Tibial nerve (tissue), 4 donors: ENCODE results near the gene OR51S1. TPM values are rescaled to one million over a fixed set of nuclear protein-coding genes. Genes with fewer than 3 reads are reported as not detected.
"Not testable (repeated sequence)": the region's sequence is repeated elsewhere in the genome, so short reads cannot be mapped to it uniquely, and the experiment has no call there.

ENCODE experiments used
- DNase-seq, 2 donors: peaks; one replicate each; pipeline ENCODE4 v3.0.0-alpha.2; 2019; ENCODE audit warnings: low spot score in 2 of 2
- H3K27ac ChIP-seq, 4 donors: fragments of 200-600 bp; sonication (generic) in 3 of 4; one replicate each; pipeline ENCODE4 v1.5.1; 2017 to 2019; ENCODE audit warnings: mild to moderate bottlenecking in 1 of 4
- H3K27me3 ChIP-seq, 2 donors: fragments of 200-600 bp; sonication (generic) in 1 of 2; one replicate each; pipeline versions ENCODE4 v1.5.1 to v1.6.0; 2017 to 2019
- H3K36me3 ChIP-seq, 3 donors: fragments of 200-600 bp; sonication (generic); one replicate each; pipeline ENCODE4 v1.5.1; 2018 to 2019
- H3K4me1 ChIP-seq, 4 donors: fragments of 200-600 bp; sonication (generic) in 3 of 4; one replicate each; pipeline ENCODE4 v1.5.1; 2017 to 2019
- H3K4me3 ChIP-seq, 4 donors: fragments of 200-600 bp; sonication (generic) in 3 of 4; one replicate each; pipeline ENCODE4 v1.5.1; 2017 to 2019; ENCODE audit warnings: mild to moderate bottlenecking in 1 of 4, moderate library complexity in 1 of 4
- H3K9me3 ChIP-seq, 4 donors: fragments of 200-600 bp; sonication (generic) in 3 of 4; one replicate each; pipeline ENCODE4 v1.5.1; 2017 to 2019
- CTCF ChIP-seq, 5 experiments: fragments of 200-600 bp in 3 of 5; fragments of 450-650 bp in 2 of 5; sonication (generic) in 3 of 5; IDR thresholded peaks; one replicate each; pipeline ENCODE4 v1.5.1; 2016 to 2019; ENCODE audit warnings: antibody characterized with exemption in 5 of 5, mild to moderate bottlenecking in 3 of 5, moderate library complexity in 2 of 5
- EP300 ChIP-seq, 2 donors: sonication (generic); formaldehyde crosslinking; IDR thresholded peaks; one replicate each; pipeline ENCODE4 v1.6.1; 2017; ENCODE audit warnings: antibody characterized with exemption in 2 of 2, mild to moderate bottlenecking in 1 of 2
- POLR2A ChIP-seq, 2 donors: fragments of 450-650 bp; IDR thresholded peaks; one replicate each; pipeline ENCODE4 v1.6.1; 2017; ENCODE audit warnings: antibody characterized with exemption in 2 of 2, mild to moderate bottlenecking in 2 of 2, moderate library complexity in 2 of 2
- WGBS, 2 donors: methylation state at CpG; one replicate each; pipeline ENCODE4 v1.1.5; 2018; 5-methylcytosine and 5-hydroxymethylcytosine counted together
- total RNA-seq, 4 donors: library from RNA; depleted of rRNA; stranded (reverse); fragments of >200 nt; gene quantifications; one replicate each; pipeline ENCODE4 v1.1.0, GENCODE V29; 2016

The OR51S1 gene
- total RNA-seq, 4 donors from 2014 or later: not detected

- peaks cover 0 to 12% (median 0%) of the 10 kb centered on the region in 4 donors for H3K9me3 ChIP-seq
- no peak overlapping the region for H3K27ac ChIP-seq
- 73 to 84% methylated on average over 4 of the region's 4 CpGs for WGBS, 2 donors
- DNase-seq: no peak
- TF ChIP-seq POLR2A (IDR thresholded peaks at IDR 0.05) (no peak), EP300 (IDR thresholded peaks at IDR 0.05) (no peak), CTCF (IDR thresholded peaks at IDR 0.05) (no peak)
- no peaks in the 10 kb centered on the region for H3K36me3 ChIP-seq
- H3K27me3 ChIP-seq: no peaks in the 10 kb centered on the region
- H3K4me3 ChIP-seq: no peak overlapping the region
- no peaks in the 10 kb centered on the region for H3K4me1 ChIP-seq
Measured at GRCh38 chr11:4863876-4864275, 14.9 kb upstream of the OR51S1 start.

GRCh38 chr11:4862447-4863236, 13.6 kb upstream of the OR51S1 start:
- H3K27me3 ChIP-seq: no peaks in the 10 kb centered on the region
- H3K4me3 ChIP-seq: no peak overlapping the region
- H3K36me3 ChIP-seq: no peaks in the 10 kb centered on the region
- TF ChIP-seq POLR2A (IDR thresholded peaks at IDR 0.05) (no peak), CTCF (IDR thresholded peaks at IDR 0.05) (no peak), EP300 (IDR thresholded peaks at IDR 0.05) (no peak)
- no peak overlapping the region for H3K27ac ChIP-seq
- H3K4me1 ChIP-seq: no peaks in the 10 kb centered on the region
- peaks cover 0 to 12% (median 0%) of the 10 kb centered on the region in 4 donors for H3K9me3 ChIP-seq
- no peak for DNase-seq

GRCh38 chr11:4854286-4854685, 5.3 kb upstream of the OR51S1 start:
- not testable (repeated sequence) for H3K4me1 ChIP-seq, H3K9me3 ChIP-seq, H3K27me3 ChIP-seq, H3K27ac ChIP-seq, H3K4me3 ChIP-seq, H3K36me3 ChIP-seq, DNase-seq
- WGBS, 2 donors: 90 to 94% methylated on average over 7 of the region's 7 CpGs

GRCh38 chr11:4851033-4851432, 2.0 kb upstream of the OR51S1 start:
- Histone ChIP-seq H3K4me3 (no peak overlapping the region), H3K27ac (no peak overlapping the region), H3K9me3 (no peaks in the 10 kb centered on the region), H3K27me3 (no peaks in the 10 kb centered on the region), H3K4me1 (no peaks in the 10 kb centered on the region), H3K36me3 (no peaks in the 10 kb centered on the region)
- DNase-seq: no peak
- WGBS, 2 donors: 25 to 29% methylated on average over 4 of the region's 4 CpGs
- TF ChIP-seq CTCF (IDR thresholded peaks at IDR 0.05): no peak
- TF ChIP-seq EP300 (IDR thresholded peaks at IDR 0.05): no peak
- no peak for TF ChIP-seq POLR2A (IDR thresholded peaks at IDR 0.05)

- Histone ChIP-seq H3K4me1 (no peaks in the 10 kb centered on the region), H3K27ac (no peak overlapping the region), H3K4me3 (no peak overlapping the region), H3K36me3 (no peaks in the 10 kb centered on the region), H3K27me3 (no peaks in the 10 kb centered on the region), H3K9me3 (no peaks in the 10 kb centered on the region)
- 79 to 91% methylated on average over 2 of the region's 2 CpGs for WGBS, 2 donors
- TF ChIP-seq POLR2A (IDR thresholded peaks at IDR 0.05) (no peak), CTCF (IDR thresholded peaks at IDR 0.05) (no peak), EP300 (IDR thresholded peaks at IDR 0.05) (no peak)
- DNase-seq: no peak
Measured at GRCh38 chr11:4839851-4840549, 9.0 kb downstream of the OR51S1 start.
